ENCODE data around the gene VSX2.

Gene VSX2

DNA sequence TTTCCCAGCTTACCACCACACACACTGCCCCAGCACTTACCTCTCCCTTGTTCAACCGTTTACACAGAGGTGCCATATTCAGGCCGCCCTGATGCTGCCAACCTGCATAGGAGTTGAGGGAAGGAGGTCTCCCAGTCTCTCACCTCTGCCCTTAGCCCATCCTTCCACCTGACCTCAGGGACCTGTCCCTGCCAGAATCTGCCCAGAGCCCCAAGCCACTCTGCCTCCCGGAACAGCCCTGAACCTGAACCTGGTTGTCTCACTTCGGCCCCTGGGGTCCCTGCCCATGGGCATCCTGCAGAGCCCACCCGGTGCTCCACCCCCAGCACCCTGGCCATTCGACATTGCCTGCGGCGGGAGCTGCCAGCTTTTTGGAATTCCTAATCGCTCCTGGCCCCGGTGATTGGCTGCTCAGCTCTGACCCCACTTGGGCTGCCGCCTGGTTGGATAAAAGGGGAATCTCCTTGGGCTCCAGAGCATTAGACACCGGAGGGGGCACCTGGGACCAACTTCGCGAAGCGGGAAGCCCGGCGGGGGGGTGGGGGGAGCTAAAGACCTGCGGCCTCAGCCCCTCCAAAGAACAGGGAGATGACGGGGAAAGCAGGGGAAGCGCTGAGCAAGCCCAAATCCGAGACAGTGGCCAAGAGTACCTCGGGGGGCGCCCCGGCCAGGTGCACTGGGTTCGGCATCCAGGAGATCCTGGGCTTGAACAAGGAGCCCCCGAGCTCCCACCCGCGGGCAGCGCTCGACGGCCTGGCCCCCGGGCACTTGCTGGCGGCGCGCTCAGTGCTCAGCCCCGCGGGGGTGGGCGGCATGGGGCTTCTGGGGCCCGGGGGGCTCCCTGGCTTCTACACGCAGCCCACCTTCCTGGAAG, at the start of gene VSX2:
VSX2 (plus strand) TSS at position 476 of the 874 bp plus-strand sequence; CDS start at position 589, 113 bp downstream.
- no peak for DNase-seq (ENCODE audit: low read depth)

DNA sequence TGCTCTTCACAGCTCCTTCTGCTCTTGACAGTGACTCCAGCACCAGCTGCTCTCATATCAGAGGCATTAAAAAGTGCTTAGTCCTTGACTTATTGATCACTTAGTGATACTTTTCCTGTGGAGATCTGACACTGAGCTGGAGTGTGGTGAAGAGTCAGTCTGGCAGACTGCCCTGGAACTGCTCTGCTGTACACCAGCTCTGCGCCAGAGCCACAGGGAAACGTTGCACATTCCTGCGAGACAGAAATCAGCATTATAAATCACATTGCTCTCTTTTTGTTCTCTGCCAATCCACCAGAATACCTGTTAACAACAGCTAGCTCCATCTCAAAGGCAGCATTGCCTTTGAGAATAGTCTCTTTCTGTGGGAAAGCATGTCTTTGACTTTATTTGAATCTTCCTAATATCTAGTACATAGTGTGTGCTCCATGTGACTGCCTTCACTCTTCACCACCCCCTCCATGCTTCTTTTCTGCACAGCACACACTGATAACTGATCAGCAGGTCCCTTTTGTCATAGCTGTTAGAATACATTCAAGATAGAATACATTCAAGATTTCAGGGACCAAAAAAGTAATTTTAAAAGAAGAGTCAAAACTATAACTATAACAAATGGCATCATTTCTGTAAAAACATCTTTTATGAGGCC, 48.2 kb upstream of the VSX2 start:
- DNase-seq (ENCODE audit: low read depth), result no peak

DNA sequence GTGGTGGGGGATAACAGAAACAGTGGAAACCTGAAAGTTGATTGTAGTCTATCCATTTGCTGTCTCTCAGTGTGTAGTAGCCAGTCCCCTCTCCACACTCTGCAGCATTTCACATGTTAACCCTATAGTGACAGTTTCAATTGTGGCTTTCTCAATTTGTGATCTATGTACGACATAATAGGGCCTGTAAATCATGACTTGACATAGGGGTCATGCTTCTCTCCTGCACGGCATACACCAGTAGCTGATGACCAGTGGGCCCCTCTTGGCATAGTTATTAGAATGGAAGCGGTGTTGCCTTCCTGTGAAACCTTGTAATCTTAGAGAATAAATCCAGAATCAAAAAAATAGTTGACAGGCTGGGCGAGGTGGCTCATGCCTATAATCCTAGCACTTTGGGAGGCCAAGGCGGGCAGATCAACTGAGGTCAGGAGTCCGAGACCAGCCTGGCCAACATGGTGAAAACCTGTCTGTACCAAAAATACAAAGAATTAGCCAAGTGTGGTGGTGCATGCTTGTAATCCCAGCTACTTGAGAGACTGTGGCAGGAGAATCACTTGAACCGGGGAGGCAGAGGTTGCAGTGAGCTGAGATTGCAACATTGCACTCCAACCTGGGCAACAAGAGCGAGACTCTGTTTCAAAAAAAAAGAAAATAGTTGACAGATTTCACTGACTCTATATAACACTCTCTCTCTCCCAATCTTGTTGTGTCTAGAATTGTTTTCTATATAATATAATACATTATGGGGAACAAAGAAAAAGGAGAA, 44.6 kb upstream of the VSX2 start:
- no peak for DNase-seq (ENCODE audit: low read depth)

DNA sequence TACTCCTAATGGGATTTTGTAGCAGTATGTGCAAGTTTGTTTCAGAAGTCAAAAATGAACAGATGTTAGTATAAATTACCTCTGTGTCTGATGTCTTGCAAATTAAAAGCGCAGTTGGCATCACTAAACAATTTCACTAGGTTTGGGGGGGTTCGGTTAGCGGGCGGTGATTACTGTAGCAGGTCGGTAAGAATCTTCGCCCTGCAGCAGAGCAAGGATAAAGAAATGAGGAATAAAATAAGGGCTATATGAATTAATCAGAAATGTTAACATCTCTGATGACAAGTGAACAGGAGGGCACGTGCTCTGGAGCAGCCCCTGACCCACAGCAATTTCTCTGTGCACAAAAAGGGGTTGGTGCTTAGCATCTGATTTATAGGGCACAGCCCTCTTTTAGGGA, 43.6 kb upstream of the VSX2 start:
- DNase-seq (ENCODE audit: low read depth), result no peak

DNA sequence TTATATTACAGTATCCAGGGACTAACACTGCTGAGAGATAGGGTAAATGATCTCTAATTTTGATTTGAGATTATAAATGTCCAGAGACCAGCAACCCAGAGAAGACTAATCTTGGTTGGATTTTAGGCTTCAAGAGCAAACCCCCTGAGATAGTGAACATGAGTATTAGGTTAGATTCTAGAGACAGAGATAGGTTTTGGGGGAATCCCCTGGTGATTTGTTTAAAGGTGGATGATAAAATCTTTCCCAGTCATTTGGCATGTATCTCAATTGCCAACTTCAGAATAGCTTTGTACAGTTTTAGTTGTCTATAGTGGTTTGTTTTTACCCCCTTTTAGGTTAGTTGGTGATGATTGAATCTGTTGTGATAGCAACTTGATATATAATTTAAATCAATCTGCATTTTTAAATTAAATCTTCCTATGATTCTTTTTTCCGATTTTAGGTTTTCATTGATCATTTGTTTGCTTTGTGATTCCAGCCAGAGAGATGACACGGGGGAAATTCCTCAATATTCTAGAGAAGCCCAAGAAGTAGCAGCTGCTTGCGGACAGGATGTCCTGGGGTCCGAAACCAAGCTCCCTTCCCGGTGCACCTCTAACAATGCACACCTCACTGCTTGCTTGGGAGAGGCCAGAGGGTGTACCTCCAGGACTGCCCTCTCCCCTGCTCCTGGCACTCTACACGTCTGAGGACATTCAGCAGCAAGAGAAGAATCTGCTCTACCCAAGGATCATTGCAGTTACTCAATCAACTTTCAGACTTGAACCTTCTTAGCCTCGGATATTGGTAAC, 40.6 kb upstream of the VSX2 start:
- DNase-seq (ENCODE audit: low read depth), result no peak

DNA sequence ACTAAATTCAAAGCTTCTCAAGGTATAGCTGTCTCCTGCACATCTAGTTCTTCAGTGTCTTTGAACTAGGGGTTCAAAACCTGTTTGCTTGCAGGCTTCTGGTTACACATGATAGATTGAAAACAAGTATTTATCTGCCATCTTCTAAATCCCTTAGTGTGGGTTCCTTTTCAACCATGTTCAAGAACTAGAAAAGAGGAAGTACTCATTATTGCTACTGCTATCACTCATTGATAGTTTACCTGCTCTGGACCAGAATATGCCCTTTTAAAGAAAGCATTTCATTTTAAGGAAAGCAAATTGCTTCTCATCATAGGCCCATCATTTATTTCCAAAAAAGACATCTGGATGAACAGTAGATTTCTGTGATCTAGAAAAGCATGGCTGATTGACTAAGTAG, 37.1 kb upstream of the VSX2 start:
- DNase-seq (ENCODE audit: low read depth), result no peak

DNA sequence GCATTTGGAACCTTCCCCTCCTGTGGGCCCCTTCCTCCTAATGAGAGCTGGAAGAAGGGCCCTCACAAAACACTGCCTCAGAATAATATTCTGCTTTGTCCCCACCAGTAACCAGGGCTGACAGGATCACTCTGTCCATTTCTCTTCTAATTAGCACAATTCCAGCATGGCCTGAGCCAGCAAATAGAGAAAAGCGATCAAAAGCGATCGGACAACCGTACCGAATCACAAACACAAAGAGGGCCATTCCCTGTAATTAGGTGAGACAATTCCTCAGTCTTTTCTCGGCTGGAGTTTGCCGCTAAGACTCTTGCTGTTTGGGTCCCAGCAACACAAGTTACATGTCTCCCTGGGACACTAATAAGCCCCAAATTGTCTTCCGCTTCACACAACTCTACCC, 35.6 kb upstream of the VSX2 start:
- no peak for DNase-seq (ENCODE audit: low read depth)

DNA sequence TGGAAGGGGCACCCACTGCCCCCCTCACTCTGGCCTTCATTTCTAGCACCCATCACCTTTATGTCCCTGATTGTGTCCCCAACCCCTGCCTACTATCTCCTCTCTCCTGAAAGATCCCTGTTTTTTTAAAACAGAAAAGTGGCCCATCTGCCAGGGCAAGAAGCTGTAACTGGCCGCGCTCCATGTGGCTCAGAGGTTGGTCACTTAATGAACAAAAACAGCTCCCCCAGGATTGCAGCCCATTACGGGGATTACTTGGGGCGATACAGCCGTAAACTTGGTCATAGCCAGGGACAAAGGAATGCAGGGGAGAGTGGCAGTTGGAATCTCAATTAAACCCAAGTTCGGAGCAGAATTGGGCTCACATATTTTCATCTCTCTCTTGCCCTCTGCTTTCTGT, 34.8 kb upstream of the VSX2 start:
- no peak for DNase-seq (ENCODE audit: low read depth)

DNA sequence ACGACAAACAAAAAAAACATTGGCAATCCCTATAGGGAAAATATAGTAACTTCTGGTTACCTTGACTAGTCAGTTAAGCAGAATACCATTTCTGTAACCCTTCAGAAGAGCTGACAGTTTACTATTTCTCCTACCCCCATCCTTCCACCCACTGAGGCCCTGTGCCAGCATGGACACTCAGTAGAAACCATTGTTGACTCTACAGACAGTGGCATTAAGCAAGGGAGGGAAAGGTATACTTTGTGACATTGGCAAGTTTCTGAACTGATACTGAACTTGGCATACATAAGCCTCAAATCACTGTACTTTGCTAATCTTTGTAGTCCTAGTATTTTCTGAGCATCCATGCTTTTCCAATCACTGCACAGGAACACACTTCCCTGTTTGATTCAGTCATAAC, 33.4 kb upstream of the VSX2 start:
- no peak for DNase-seq (ENCODE audit: low read depth)

DNA sequence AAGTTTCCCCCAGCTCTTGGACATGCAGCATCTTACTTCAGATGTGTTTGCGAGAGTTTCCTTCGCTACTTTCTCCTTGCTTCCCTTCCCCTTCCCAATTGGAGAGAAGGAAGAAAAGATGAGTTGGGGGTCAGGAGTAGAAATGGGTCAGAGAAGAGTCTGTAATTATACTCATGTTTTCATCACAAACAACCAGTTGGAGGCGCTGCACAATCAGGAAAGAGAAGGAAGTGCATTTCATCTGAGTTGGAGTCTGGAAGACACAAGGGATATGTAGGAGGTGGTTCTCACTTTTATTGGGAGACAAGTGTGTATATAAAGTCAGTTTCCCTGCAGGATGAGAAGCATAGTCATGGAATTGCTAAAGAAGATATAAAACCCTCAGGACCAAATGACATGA, 31.3 kb upstream of the VSX2 start:
- DNase-seq (ENCODE audit: low read depth), result no peak

DNA sequence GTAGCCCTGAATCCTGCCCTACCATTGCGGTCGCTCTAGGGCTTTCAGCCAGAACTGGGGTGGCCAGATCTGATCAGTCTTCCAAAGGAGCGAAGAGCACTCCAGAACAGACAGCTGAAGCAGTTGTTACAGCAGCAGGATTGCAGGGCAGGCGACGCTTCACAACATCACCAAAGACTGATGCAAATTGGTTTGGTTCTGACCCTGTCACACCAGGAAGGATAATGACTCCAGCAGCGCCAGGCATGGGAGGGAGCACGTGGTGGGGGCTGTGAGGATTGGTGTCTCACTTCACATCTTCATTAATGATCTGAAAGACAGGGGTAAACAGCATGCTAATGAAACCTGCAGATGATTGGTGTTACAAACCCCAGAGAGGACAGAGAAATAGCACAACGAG, 30.6 kb upstream of the VSX2 start:
- no peak for DNase-seq (ENCODE audit: low read depth)

DNA sequence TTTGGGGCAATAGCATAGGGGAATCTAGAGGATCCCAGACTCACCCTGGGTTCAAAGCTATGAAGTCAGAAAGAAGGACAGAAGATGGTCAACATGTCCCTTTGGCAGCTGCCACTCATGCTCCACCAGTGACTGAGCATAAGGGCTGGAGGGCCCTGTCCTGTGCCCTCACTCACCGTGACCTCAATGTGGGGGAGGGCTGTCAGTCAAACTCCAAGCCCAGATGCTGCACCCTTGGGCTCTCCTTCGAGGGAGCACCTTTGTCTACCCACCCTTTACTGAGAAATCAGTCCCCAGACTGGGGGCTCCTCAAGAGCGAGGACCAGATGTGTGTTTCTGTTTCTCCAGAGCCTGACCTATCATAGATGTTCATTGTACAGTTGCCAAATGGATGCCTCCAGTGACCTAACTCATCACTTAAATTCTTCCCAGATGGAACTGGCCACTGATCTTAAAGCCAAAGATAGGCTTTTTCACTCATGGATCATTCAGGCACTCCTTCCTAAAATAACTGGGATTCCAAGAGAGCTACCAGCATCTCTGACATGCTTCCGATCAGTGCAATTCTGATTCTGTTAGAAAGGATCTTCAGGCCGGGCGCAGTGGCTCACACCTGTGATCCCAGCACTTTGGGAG, 27.2 kb upstream of the VSX2 start:
- DNase-seq (ENCODE audit: low read depth), result no peak

DNA sequence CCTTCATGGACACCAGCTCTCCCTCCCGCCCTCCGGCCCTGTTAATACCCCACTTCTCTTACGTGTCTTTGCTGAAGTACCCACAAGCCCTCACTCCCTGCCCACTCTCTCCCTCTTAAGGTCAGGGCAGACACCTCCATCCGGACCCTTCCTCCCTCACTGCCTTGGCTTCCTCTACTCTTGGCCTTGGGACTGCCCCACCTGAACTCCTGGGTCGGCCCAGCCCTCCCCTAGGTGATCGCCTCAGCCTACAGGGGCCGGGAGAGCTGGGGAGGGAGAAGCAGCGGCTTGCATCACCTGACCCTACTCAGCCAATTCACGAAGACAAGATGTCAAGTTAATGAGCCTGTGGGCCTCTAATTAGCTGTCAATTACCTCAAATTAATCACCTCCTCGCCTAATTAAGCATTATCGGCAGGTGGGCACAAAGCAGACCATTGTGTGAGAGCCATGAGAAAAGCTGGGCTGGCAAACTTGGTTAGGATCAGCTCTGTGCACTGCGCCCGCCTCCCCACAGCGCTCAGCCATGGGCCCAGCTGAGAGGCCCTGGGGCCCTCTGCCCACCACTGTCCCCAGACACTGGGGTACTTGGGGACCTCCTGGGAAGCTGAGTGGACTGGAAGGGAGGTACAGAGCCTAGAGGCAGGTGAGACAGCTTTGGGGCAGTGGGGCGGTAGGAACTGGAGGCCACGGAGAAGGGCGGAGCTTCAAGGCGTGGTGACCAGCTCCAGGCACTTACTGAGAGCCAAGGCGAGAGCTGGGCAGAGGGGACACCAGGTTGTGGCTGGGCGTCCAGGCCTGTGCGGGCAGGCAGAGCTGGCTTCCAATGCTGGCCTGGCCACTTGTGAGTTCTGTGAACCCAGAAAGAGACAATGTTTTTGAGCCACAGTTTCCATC, 25.1 kb upstream of the VSX2 start:
- no peak for DNase-seq (ENCODE audit: low read depth)

DNA sequence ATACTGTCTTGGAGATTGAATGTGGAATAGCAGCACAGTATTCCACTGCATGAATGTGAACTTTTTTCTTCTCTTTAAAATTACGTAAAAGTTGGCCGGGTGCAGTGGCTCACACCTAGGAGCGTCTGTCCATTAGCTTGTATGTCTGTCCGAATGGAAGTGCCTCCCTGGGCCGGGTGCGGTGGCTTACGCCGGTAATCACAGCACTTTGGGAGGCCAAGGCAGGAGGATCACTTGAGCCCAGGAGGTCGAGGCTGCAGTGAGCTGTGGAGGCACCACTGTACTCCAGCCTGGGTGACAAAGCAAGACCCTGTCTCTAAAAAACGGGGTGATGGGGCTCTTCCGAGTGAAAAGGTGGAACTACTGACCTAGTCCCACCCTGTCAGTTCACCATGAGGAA, 22.6 kb upstream of the VSX2 start:
- no peak for DNase-seq (ENCODE audit: low read depth)

DNA sequence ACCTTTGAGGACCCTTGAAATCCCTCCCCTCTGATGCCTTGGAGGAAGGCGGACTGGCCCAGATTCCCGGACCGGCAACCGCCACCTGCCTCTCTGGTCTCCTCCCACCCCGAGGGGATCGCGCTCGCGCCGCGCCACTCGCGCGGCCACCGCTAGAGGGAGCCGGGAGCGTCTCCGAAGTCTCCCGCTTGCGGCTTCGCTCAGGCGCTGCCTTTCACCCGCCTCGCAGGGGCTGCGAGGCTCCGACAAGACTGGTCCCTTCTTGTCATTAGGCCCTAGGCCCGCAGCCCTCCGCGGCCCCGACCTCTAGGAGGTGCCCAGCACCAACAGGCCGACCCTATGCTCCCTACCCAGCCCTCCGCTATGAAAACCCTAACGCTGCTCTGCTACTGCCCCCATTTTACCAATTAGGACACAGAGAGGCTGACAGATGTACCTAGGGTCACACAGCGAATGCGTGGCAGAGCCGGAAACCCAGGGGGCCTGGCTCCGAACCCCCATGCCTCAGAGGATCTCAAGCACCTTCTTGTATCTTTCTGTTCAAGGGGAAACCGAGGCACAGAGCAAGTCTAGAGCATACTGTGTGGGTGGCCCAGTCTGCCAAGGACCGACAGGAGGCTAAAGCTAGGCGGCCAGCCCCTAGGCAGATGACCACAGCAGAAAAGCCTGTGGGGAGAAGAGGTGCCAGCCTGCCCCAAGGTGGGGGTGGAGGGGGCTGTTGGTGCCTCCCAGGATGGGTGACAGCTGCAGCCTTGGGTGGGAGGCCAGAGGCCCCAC, 21.4 kb upstream of the VSX2 start:
- peak; percentile 51 for DNase-seq (ENCODE audit: low read depth)

DNA sequence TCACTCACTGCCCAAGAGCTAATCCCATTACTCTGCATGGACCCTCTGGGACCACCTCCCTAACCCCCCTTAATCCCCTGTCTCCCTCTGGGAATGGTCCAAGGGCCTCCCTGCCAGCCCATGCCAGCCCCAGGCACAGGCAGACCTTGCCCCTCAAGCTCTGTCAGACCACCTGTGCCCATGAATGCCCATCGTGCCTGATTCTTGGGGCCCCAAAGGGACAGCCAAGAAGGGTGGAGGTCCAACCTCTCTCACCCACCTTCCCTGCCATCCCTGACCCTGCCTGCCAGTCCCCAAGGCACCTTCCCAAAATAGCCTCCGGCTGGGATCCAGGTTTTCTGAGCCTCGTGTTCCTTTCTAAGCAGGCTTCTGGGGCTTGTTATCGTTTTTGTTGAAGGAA, 20.8 kb upstream of the VSX2 start:
- no peak for DNase-seq (ENCODE audit: low read depth)

DNA sequence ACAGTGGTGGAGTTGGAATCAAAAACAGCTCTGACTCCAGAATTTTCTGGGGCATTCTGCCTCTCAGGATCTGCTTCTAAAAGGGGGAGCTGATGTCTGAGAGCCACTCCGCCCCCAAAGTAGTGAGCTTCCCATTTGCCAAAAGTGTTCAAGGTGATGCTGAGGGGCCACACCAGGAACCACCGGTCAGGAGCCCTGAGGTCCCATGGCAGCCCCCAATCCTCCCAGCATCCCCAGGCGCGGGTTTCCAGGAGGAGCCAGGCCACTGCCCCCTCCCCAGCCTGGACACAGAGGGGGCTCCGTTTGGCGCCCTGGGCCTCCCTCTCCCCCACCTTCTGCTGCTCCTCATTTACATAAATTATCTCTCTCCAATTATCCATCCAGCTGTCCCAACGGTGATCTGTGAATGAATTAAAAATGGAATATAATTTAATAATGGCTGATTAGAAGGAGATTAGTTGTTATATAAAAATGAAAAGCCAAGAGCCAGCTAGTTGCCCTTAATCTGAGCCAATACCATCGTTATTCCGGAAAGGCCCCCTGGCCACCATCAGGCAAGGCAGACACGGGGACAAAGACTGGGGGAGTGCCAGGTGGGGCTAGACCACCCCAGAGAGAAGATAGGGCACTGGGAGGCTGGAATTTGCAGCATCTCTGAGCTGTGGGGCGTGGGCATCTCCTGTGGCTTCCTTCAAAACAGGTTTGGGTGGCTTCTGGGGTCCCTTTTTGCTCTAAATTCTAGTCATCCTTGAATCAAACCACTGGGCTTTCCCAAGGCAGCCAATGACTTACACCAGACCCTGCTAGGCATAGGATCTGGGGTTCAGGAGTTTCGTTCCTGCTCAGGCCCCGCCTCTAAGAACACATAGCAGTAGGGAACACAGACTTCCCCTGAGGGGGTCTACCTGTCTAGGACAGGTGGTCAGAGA, 19.7 kb upstream of the VSX2 start:
- DNase-seq (ENCODE audit: low read depth), result no peak

DNA sequence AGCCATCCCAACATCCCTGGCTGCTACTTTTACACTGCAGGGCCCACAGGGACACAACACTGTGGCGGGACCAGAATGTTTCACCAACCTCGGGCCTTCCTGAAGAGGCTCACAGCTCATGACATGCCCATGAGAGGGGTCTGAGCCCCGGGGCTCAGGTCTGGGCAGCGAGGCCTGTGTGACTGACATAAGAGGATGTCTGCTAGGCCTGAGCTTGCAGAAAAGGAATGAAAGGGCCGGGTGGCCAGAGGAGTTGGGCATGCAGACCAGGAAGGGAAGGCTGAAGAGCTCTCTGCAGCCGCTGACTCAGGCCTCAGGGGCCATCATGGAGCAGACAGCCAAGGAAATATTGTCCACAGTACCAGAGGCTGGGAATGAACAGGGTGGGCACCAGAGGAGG, 18.3 kb upstream of the VSX2 start:
- DNase-seq (ENCODE audit: low read depth), result no peak

DNA sequence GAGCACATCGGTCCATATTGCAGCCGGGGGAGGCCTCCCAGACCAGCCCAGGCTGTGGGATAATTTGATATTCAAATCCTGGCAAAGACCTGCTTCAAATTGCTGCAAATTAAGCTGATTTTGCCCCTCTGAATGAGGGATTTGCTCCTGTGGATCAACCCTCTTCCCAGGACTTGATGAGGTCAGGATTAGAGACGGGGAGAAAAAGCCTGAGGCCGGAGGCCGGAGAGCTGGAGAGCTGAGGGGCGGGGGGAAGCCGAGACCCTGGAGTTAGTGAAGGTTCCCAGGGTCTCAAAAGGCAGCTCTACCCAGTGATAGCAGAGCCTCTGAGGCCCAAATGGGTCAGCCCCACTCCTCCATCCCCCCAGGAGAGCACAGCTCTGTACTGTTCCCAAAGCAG, 17.5 kb upstream of the VSX2 start:
- DNase-seq (ENCODE audit: low read depth), result no peak
